BJ (cell line): ENCODE data around the gene NFIA. TPM values are rescaled to one million over a fixed set of nuclear protein-coding genes. Genes with fewer than 3 reads are reported as not detected.

Experiments used
- CTCF ChIA-PET: fragments of 350-600 bp; formaldehyde crosslinking; extraction: SDS; loops from one replicate; lab custom pipeline; 2021; ENCODE audit warnings: antibody characterized with exemption, inconsistent platforms; lab: Yijun Ruan, JAX
- POLR2A ChIA-PET: fragments of 300-600 bp; sonication (Branson Sonifier 250); formaldehyde crosslinking; extraction: SDS; loops from one replicate; lab custom pipeline; 2021; ENCODE audit warnings: antibody characterized with exemption; lab: Charles Lee
- DNase-seq: peaks from one replicate; pipeline ENCODE4 v3.0.0-alpha.2; 2011; ENCODE audit warnings: low read depth
- H3K27me3 ChIP-seq: 2 replicates; pipeline ENCODE4 v1.6.0; 2011; ENCODE audit warnings: low read length; ENCODE audit not compliant: control insufficient read depth, insufficient read depth
- H3K36me3 ChIP-seq: 2 replicates; pipeline ENCODE4 v1.5.1; 2011; ENCODE audit warnings: low read length; ENCODE audit not compliant: control insufficient read depth, insufficient read depth
- H3K4me3 ChIP-seq: 2 replicates; pipeline ENCODE4 v1.5.1; 2011; ENCODE audit warnings: low read depth, mild to moderate bottlenecking, control low read depth, low read length
- CTCF ChIP-seq: IDR thresholded peaks from 2 replicates; pipeline ENCODE4 v1.5.1; 2011; ENCODE audit warnings: low read depth, mild to moderate bottlenecking, control low read depth, inconsistent platforms, low read length, moderate library complexity; ENCODE audit not compliant: insufficient read depth
- polyA plus RNA-seq: library from polyadenylated mRNA; depleted of rRNA; stranded (reverse); fragments of >200 nt; gene quantifications from 2 replicates; pipeline ENCODE4 v1.2.3, GENCODE V29; 2011

Gene NFIA
- polyA plus RNA-seq, 1 experiment, result 4.5 TPM

GRCh38 chr1:61133335-61134019, 51.1 kb downstream of the NFIA start:
- DNase-seq, result no peak
- Histone ChIP-seq H3K27me3 (no peaks in the 10 kb centered on the region), H3K4me3 (no peak overlapping the region), H3K36me3 (no peaks in the 10 kb centered on the region)
- CTCF ChIA-PET, result interaction anchor here (1.3 kb wide), 1 partner anchor 10 kb away, joined by 4 read pairs; no protein-coding TSS in a partner anchor
- POLR2A ChIA-PET, result no interaction called here
- no peak for TF ChIP-seq CTCF

- Histone ChIP-seq H3K27me3 (no peaks in the 10 kb centered on the region), H3K36me3 (no peaks in the 10 kb centered on the region), H3K4me3 (no peak overlapping the region)
- no peak for TF ChIP-seq CTCF
- DNase-seq, result no peak
- ChIA-PET CTCF (no interaction called here), POLR2A (no interaction called here)
Observed at GRCh38 chr1:61135291-61135690, 52.9 kb downstream of the NFIA start.

- no peak overlapping the region for H3K4me3 ChIP-seq
- no peak for TF ChIP-seq CTCF
- DNase-seq, result no peak
- POLR2A ChIA-PET, result no interaction called here
- no peaks in the 10 kb centered on the region for H3K27me3 ChIP-seq
- CTCF ChIA-PET, result no interaction called here
- H3K36me3 ChIP-seq, result no peaks in the 10 kb centered on the region
Observed at GRCh38 chr1:61138305-61138704, 55.9 kb downstream of the NFIA start.

- no peaks in the 10 kb centered on the region for H3K27me3 ChIP-seq
- TF ChIP-seq CTCF, result no peak
- no peaks in the 10 kb centered on the region for H3K36me3 ChIP-seq
- DNase-seq, result no peak
- POLR2A ChIA-PET, result no interaction called here
- CTCF ChIA-PET, result no interaction called here
- H3K4me3 ChIP-seq, result no peak overlapping the region
Observed at GRCh38 chr1:61138921-61139774, 56.8 kb downstream of the NFIA start.

GRCh38 chr1:61139775-61140549, 57.6 kb downstream of the NFIA start:
- CTCF ChIA-PET, result no interaction called here
- no peak for TF ChIP-seq CTCF
- DNase-seq, result no peak
- H3K4me3 ChIP-seq, result no peak overlapping the region
- POLR2A ChIA-PET, result no interaction called here
- no peaks in the 10 kb centered on the region for H3K36me3 ChIP-seq
- H3K27me3 ChIP-seq, result no peaks in the 10 kb centered on the region
